ENCODE measurements around the gene MED14. TPM values are rescaled to one million over a fixed set of nuclear protein-coding genes. Genes with fewer than 3 reads are reported as not detected.

MED14 gene
- total RNA-seq, 1 experiment from 2014 or later, result 39.9 TPM

DNA sequence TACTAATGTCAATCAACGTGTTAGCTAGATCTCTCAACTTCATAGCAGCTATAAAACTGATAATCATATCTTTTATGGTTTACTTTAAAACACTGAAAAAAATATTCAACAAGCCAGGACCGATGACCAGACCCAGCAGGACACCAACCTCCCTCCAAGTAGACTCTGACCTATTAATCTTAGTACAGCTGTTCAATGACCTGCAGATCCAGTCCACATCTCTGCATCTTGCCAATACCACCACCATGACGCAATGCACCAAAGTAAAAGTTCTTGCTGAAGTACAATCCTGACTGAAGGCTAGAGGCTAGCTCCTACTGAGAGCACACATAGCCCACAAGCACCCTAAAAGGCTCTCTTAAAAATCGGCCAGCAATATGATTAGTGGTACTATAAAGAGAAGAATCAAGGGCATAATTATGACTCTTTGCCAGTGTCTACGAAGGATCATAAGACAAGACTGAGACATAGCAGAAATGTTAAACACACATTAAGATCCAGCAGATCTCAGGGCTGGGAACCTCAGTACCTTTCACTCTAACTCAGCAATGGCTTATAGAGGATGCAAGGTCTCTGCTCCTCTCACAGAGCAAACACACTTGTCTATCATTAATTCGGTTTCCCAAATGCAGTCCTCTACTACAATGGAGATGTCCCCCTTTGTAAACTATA lies 7.6 kb downstream of the MED14 start:
- 0 out of 2 replicates have a peak, but pooled peaks cover 3% of the 10 kb centered on the region for H3K79me2 ChIP-seq (ENCODE audit: low read depth)
- no TSS peak for BruUV-seq (replicated peaks)
- POLR2A ChIA-PET (ENCODE audit: unreplicated experiment), result no interaction called here

DNA sequence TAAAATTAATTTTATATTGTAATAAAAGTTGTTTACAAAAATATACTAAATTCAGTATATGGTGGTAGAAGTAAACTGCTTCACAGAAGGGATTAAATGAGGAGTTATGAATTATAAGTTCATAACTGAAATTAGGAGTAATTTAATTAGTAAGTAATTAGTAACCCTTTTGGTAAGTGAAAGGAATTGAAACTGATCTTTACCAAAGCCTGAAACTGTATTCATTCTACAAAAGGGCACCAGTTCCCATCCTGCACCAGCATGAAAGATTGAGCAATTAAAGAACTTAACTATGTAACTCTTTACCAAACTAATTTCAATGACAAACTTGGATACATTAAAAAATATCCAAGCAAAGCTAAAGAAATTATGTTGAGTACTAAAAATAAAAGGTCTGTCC lies 8.2 kb downstream of the MED14 start:
- Histone ChIP-seq H3K4me3 (no peak overlapping the region), H4K20me1 (ENCODE audit: insufficient read depth) (no peaks in the 10 kb centered on the region), H3K9me3 (ENCODE audit: insufficient read depth, low read depth) (no peaks in the 10 kb centered on the region), H3K4me2 (no peak overlapping the region), H3F3A (ENCODE audit: insufficient read depth, low read depth) (no peaks in the 10 kb centered on the region), H3K4me1 (replicated peaks; ENCODE audit: insufficient read depth) (no peaks in the 10 kb centered on the region), H2AFZ (no peak overlapping the region), H3K36me3 (ENCODE audit: low read depth) (no peaks in the 10 kb centered on the region), H3K79me2 (ENCODE audit: low read depth) (no peaks in the 10 kb centered on the region), H3K27ac (no peak overlapping the region), H3K9me2 (ENCODE audit: insufficient read depth) (no peaks in the 10 kb centered on the region), H3K27me3 (ENCODE audit: insufficient read depth, low read depth) (no peaks in the 10 kb centered on the region)
- DNase-seq, result no peak
- intact Hi-C loops (cut with micrococcal nuclease; ENCODE audit: unreplicated experiment), result no loop called here
- ChIA-PET CTCF (no interaction called here), POLR2A (ENCODE audit: unreplicated experiment) (no interaction called here)
- no peak for TF ChIP-seq EZH2 (IDR thresholded peaks at IDR 0.05; ENCODE audit: low read depth)
- TF ChIP-seq, protein P1, sequence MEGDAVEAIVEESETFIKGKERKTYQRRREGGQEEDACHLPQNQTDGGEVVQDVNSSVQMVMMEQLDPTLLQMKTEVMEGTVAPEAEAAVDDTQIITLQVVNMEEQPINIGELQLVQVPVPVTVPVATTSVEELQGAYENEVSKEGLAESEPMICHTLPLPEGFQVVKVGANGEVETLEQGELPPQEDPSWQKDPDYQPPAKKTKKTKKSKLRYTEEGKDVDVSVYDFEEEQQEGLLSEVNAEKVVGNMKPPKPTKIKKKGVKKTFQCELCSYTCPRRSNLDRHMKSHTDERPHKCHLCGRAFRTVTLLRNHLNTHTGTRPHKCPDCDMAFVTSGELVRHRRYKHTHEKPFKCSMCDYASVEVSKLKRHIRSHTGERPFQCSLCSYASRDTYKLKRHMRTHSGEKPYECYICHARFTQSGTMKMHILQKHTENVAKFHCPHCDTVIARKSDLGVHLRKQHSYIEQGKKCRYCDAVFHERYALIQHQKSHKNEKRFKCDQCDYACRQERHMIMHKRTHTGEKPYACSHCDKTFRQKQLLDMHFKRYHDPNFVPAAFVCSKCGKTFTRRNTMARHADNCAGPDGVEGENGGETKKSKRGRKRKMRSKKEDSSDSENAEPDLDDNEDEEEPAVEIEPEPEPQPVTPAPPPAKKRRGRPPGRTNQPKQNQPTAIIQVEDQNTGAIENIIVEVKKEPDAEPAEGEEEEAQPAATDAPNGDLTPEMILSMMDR (conservative IDR thresholded peaks at IDR 0.05), result no peak
- no TSS peak for BruUV-seq (replicated peaks)

More for the DNA sequence above, 7.6 kb downstream of the MED14 start:
- H3K4me2 ChIP-seq, result no peak overlapping the region
- H3K4me1 ChIP-seq (replicated peaks; ENCODE audit: insufficient read depth), result no peaks in the 10 kb centered on the region
- no peak overlapping the region for H2AFZ ChIP-seq
- H3K27ac ChIP-seq, result no peak overlapping the region
- H3K9me2 ChIP-seq (ENCODE audit: insufficient read depth), result no peaks in the 10 kb centered on the region
- no peak for DNase-seq
- no peaks in the 10 kb centered on the region for H3F3A ChIP-seq (ENCODE audit: insufficient read depth, low read depth)
- no peaks in the 10 kb centered on the region for H4K20me1 ChIP-seq (ENCODE audit: insufficient read depth)
- H3K9me3 ChIP-seq (ENCODE audit: insufficient read depth, low read depth), result no peaks in the 10 kb centered on the region
- no peak for TF ChIP-seq EZH2 (IDR thresholded peaks at IDR 0.05; ENCODE audit: low read depth)
- TF ChIP-seq, protein P1 (conservative IDR thresholded peaks at IDR 0.05), result no peak
- no peaks in the 10 kb centered on the region for H3K27me3 ChIP-seq (ENCODE audit: insufficient read depth, low read depth)
- CTCF ChIA-PET, result no interaction called here
- no peak overlapping the region for H3K4me3 ChIP-seq
- intact Hi-C loops (cut with micrococcal nuclease; ENCODE audit: unreplicated experiment), result no loop called here
- H3K36me3 ChIP-seq (ENCODE audit: low read depth), result no peaks in the 10 kb centered on the region

DNA sequence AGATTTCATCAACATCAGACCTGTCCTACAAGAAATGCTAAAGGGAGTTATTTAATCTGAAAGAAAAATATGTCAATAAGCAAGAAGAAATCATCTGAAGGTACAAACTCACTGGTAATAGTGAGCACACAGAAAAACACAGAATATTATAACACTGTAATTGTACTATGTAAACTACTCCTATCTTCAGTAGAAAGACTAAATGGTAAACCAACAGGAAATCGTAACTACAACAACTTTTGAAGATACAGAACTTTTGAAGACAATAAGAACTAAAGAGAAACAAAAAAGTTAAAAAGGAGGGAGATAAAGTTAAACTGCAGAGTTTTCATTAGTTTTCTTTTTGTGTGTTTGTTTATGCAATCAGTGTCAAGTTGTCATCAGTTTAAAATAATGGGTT lies 12.4 kb downstream of the MED14 start:
- no TSS peak for BruUV-seq (replicated peaks)
- no peak for DNase-seq
- Histone ChIP-seq H4K20me1 (ENCODE audit: insufficient read depth) (no peaks in the 10 kb centered on the region), H3K4me2 (no peak overlapping the region), H3K36me3 (ENCODE audit: low read depth) (no peaks in the 10 kb centered on the region), H3K27me3 (ENCODE audit: insufficient read depth, low read depth) (no peaks in the 10 kb centered on the region), H3F3A (ENCODE audit: insufficient read depth, low read depth) (no peaks in the 10 kb centered on the region), H3K79me2 (ENCODE audit: low read depth) (no peaks in the 10 kb centered on the region), H3K4me3 (no peak overlapping the region), H3K27ac (no peak overlapping the region), H3K4me1 (replicated peaks; ENCODE audit: insufficient read depth) (no peaks in the 10 kb centered on the region), H3K9me2 (ENCODE audit: insufficient read depth) (no peaks in the 10 kb centered on the region), H2AFZ (no peak overlapping the region), H3K9me3 (ENCODE audit: insufficient read depth, low read depth) (no peaks in the 10 kb centered on the region)
- intact Hi-C loops (cut with micrococcal nuclease; ENCODE audit: unreplicated experiment), result no loop called here
- TF ChIP-seq, protein P1 (conservative IDR thresholded peaks at IDR 0.05), result no peak
- TF ChIP-seq EZH2 (IDR thresholded peaks at IDR 0.05; ENCODE audit: low read depth), result no peak
- ChIA-PET CTCF (no interaction called here), POLR2A (ENCODE audit: unreplicated experiment) (no interaction called here)
